Endothelial cell of umbilical vein (primary cell): ENCODE results near the gene NYAP2. TPM values are rescaled to one million over a fixed set of nuclear protein-coding genes. Genes with fewer than 3 reads are reported as not detected.

Experiments
- BruUV-seq: library from RNA; stranded (reverse); fragments of 400-500 nt; replicated peaks from 2 replicates; lab custom pipeline; 2021; lab: Mats Ljungman, UMichigan
- CTCF ChIA-PET: fragments of 300-600, 350-600 bp; sonication (Branson Sonifier 250); formaldehyde crosslinking; loops from one replicate; lab custom pipeline; 2021; ENCODE audit warnings: antibody characterized with exemption, inconsistent platforms; lab: Charles Lee
- POLR2A ChIA-PET: fragments of 300-600, 350-600 bp; sonication (Branson Sonifier 250); formaldehyde crosslinking; loops from one replicate; lab custom pipeline; 2021; ENCODE audit warnings: antibody characterized with exemption, inconsistent platforms; lab: Charles Lee
- DNase-seq: peaks from one replicate; pipeline ENCODE4 v3.0.0-alpha.2; 2011; ENCODE audit warnings: low read depth, low spot score
- FAIRE-seq: peaks from 2 replicates; lab custom pipeline; 2011; peaks lifted over from hg19 to GRCh38; lab: Jason Lieb, UNC
- H2AFZ ChIP-seq: 2 replicates; pipeline ENCODE4 v1.6.0; 2012; ENCODE audit warnings: low read depth, low read length, control low read depth, inconsistent platforms
- H3K27ac ChIP-seq: 2 replicates; pipeline ENCODE4 v1.5.1; 2011; ENCODE audit warnings: low read depth, mild to moderate bottlenecking, control low read depth, low read length, moderate library complexity; ENCODE audit not compliant: insufficient read depth
- H3K27me3 ChIP-seq, 2 experiments: 2 replicates each; pipeline versions ENCODE4 v1.6.0 to v1.6.1; 2011; ENCODE audit warnings: low read length in 2 of 2, mixed read lengths in 1 of 2; ENCODE audit not compliant: control insufficient read depth in 2 of 2, insufficient read depth in 2 of 2
- H3K36me3 ChIP-seq, 2 experiments: 2 replicates in 1 of 2; 3 replicates in 1 of 2; pipeline ENCODE4 v1.5.1; 2011; ENCODE audit warnings: low read length in 2 of 2, mild to moderate bottlenecking in 1 of 2, moderate library complexity in 1 of 2; ENCODE audit not compliant: control insufficient read depth in 2 of 2, insufficient read depth in 2 of 2; ENCODE audit errors: extremely low read depth in 1 of 2
- H3K4me1 ChIP-seq: 3 replicates; pipeline ENCODE4 v1.5.1; 2011; ENCODE audit warnings: mild to moderate bottlenecking, low read length; ENCODE audit not compliant: control insufficient read depth, insufficient read depth; ENCODE audit errors: extremely low read depth
- H3K4me2 ChIP-seq: 2 replicates; pipeline ENCODE4 v1.6.1; 2011; ENCODE audit warnings: low read length, control low read depth, mixed read lengths; ENCODE audit not compliant: insufficient read depth
- H3K4me3 ChIP-seq, 3 experiments: fragments of 200-600 bp in 1 of 3; sonication (generic), shearing (Covaris generic) in 1 of 3; replicated peaks in 1 of 3; 2 replicates each; pipeline ENCODE4 v1.5.1; 2011 to 2016; ENCODE audit warnings: control low read depth in 3 of 3, low read length in 3 of 3, mild to moderate bottlenecking in 2 of 3, inconsistent platforms in 1 of 3, low read depth in 1 of 3, moderate library complexity in 1 of 3; ENCODE audit not compliant: insufficient read depth in 1 of 3
- H3K79me2 ChIP-seq: 2 replicates; pipeline ENCODE4 v1.6.0; 2012; ENCODE audit warnings: low read length, inconsistent platforms; ENCODE audit not compliant: control insufficient read depth, insufficient read depth
- H3K9ac ChIP-seq: replicated peaks from 2 replicates; pipeline ENCODE3; 2011; ENCODE audit warnings: low read length, control low read depth; ENCODE audit not compliant: insufficient read depth; ENCODE audit errors: extremely low read depth
- H3K9me1 ChIP-seq: replicated peaks from 3 replicates; pipeline ENCODE4 v1.6.0; 2011; ENCODE audit warnings: mild to moderate bottlenecking, low read length; ENCODE audit not compliant: control insufficient read depth, insufficient read depth; ENCODE audit errors: extremely low read depth
- H3K9me3 ChIP-seq: replicated peaks from 2 replicates; pipeline ENCODE4 v1.5.1; 2012; ENCODE audit warnings: low read length, inconsistent platforms; ENCODE audit not compliant: control insufficient read depth, insufficient read depth
- H4K20me1 ChIP-seq: replicated peaks from 2 replicates; pipeline ENCODE3; 2011; ENCODE audit warnings: mild to moderate bottlenecking, low read length; ENCODE audit not compliant: control insufficient read depth, insufficient read depth; ENCODE audit errors: extremely low read depth
- EZH2 ChIP-seq: IDR thresholded peaks from 2 replicates; pipeline ENCODE4 v1.6.1; 2012; ENCODE audit warnings: borderline replicate concordance, low read depth, mild to moderate bottlenecking, moderate library complexity, low read length, inconsistent platforms; ENCODE audit not compliant: severe bottlenecking
- FOS ChIP-seq: IDR thresholded peaks from 2 replicates; pipeline ENCODE4 v1.6.1; 2011; ENCODE audit warnings: mild to moderate bottlenecking, low read length, moderate library complexity, borderline replicate concordance; ENCODE audit not compliant: insufficient read depth
- GATA2 ChIP-seq: IDR thresholded peaks from 2 replicates; pipeline ENCODE4 v1.7.0; 2011; ENCODE audit warnings: low read depth, mild to moderate bottlenecking, moderate library complexity, mixed read lengths, low read length; ENCODE audit not compliant: insufficient read length, insufficient read depth
- JUN ChIP-seq: IDR thresholded peaks from 2 replicates; pipeline ENCODE4 v1.6.1; 2011; ENCODE audit warnings: borderline replicate concordance, low read depth; ENCODE audit not compliant: insufficient read length, insufficient read depth
- MYC ChIP-seq: IDR thresholded peaks from one replicate; pipeline ENCODE4 v1.6.1; 2011; ENCODE audit warnings: mild to moderate bottlenecking, low read depth, low read length
- POLR2A ChIP-seq: IDR thresholded peaks from 2 replicates; pipeline ENCODE4 v1.6.1; 2012; ENCODE audit warnings: low read depth, mild to moderate bottlenecking, control low read depth, low read length
- POLR2AphosphoS5 ChIP-seq: IDR thresholded peaks from 2 replicates; pipeline ENCODE4 v1.6.1; 2012; ENCODE audit warnings: low read depth, mild to moderate bottlenecking, control low read depth, low read length, moderate library complexity; ENCODE audit not compliant: insufficient read depth
- dilution Hi-C: fragments of 300-500 bp; cut with MboI; formaldehyde crosslinking; loops from one replicate; pipeline ENCODE4 v1.15.0; 2019; ENCODE audit warnings: low sequenced_read_pairs; ENCODE audit not compliant: extremely low pct_ligation_motif_present
- intact Hi-C: fragments of 100-400 bp; cut with micrococcal nuclease; formaldehyde crosslinking; loops from one replicate; pipeline ENCODE4 v1.10.0; 2022
- polyA plus RNA-seq, 4 experiments: library from polyadenylated mRNA; depleted of rRNA in 3 of 4; stranded (reverse) in 3 of 4; unstranded in 1 of 4; fragments of >200 nt; gene quantifications; 2 replicates each; pipeline versions ENCODE4 v1.2.1 to v1.2.3, GENCODE V29; 2011 to 2012; ENCODE audit warnings: missing spikeins in 1 of 4
- total RNA-seq: library from RNA; stranded (reverse); gene quantifications from 2 replicates; pipeline ENCODE4 v1.2.3, GENCODE V29; 2021
- TF ChIP-seq, protein P1 (sequence below), 2 donors: IDR thresholded peaks; 1 replicate in 1 of 2; 2 replicates in 1 of 2; pipeline ENCODE4 v1.5.1; 2011; ENCODE audit warnings: low read length in 2 of 2, mild to moderate bottlenecking in 2 of 2, moderate library complexity in 2 of 2, control low read depth in 1 of 2, inconsistent platforms in 1 of 2, low read depth in 1 of 2; ENCODE audit not compliant: insufficient read depth in 1 of 2; ENCODE audit errors: extremely low read depth in 1 of 2
- TF ChIP-seq, protein P2 (sequence below): IDR thresholded peaks from 2 replicates; pipeline ENCODE4 v1.6.1; 2011; ENCODE audit not compliant: insufficient read depth, insufficient read length

The NYAP2 gene
- total and polyA plus RNA-seq, 2 donors (not counting 3 experiments of a cell fraction or from before 2014, with no cell fraction given), result not detected

DNA sequence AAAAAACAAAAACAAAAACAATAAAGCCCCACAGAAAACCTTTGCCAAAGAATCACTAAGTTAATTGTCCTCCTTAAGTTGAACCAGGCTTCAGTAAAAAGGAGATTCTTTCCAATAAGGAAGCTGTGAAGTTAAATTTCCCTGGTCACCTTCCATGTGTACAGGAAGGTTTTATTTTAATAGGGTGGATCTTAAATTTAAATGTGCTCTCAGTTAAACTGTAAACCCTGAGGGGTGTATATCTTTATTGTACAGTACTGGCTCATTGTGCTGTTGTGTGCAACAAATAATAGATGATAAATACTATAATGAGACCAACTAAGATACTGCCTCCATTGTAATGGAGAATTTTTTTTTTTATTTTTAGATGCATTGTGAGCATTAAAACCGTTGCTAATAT is 97.1 kb downstream of the NYAP2 start:
- Histone ChIP-seq H4K20me1 (no peaks in the 10 kb centered on the region), H2AFZ (no peak overlapping the region), H3K4me1 (no peaks in the 10 kb centered on the region), H3K79me2 (no peaks in the 10 kb centered on the region), H3K9me1 (no peaks in the 10 kb centered on the region), H3K4me2 (no peak overlapping the region), H3K9me3 (no peaks in the 10 kb centered on the region), H3K27ac (no peak overlapping the region), H3K4me3 (no peak overlapping the region), H3K36me3 (no peaks in the 10 kb centered on the region), H3K27me3 (no peaks in the 10 kb centered on the region), H3K9ac (no peak overlapping the region)
- dilution Hi-C loops, result no loop called here
- ChIA-PET POLR2A (no interaction called here), CTCF (no interaction called here)
- no peak for TF ChIP-seq MYC
- intact Hi-C loops, result no loop called here
- DNase-seq (no peak), FAIRE-seq (no peak)
- no TSS peak for BruUV-seq

DNA sequence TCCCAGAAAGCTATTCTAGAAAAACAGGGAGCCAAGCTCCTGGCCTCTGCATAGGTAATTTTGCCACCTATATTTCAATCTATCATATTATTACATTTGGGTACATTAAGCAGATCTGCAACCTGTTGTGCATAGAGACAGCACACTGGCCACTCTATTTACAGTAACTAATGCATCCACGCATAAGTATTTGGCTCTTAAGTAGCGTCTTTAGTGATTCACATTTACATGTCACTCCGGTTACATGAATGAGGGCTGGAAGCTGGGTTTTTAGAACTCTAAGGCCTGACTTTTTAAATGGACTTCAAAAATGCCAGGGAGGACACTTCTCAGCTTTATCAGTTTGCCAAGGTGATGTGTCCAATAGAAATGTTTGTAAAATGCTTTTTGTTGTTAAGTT is 97.7 kb downstream of the NYAP2 start:
- no peaks in the 10 kb centered on the region for H3K79me2 ChIP-seq
- H3K36me3 ChIP-seq, result no peaks in the 10 kb centered on the region
- H3K4me1 ChIP-seq, result no peaks in the 10 kb centered on the region
- no peak overlapping the region for H3K27ac ChIP-seq
- H2AFZ ChIP-seq, result no peak overlapping the region
- CTCF ChIA-PET, result no interaction called here
- no peak overlapping the region for H3K4me2 ChIP-seq
- no TSS peak for BruUV-seq
- no peaks in the 10 kb centered on the region for H3K9me3 ChIP-seq
- DNase-seq (no peak), FAIRE-seq (no peak)
- POLR2A ChIA-PET, result no interaction called here
- H3K9ac ChIP-seq, result no peak overlapping the region
- H3K4me3 ChIP-seq, result no peak overlapping the region
- no peaks in the 10 kb centered on the region for H4K20me1 ChIP-seq
- H3K27me3 ChIP-seq, result no peaks in the 10 kb centered on the region
- dilution Hi-C loops (no loop called here), intact Hi-C loops (no loop called here)
- TF ChIP-seq EZH2 (no peak), MYC (no peak), GATA2 (no peak), JUN (no peak), POLR2A (no peak), POLR2AphosphoS5 (no peak), FOS (no peak)
- TF ChIP-seq, protein P1, sequence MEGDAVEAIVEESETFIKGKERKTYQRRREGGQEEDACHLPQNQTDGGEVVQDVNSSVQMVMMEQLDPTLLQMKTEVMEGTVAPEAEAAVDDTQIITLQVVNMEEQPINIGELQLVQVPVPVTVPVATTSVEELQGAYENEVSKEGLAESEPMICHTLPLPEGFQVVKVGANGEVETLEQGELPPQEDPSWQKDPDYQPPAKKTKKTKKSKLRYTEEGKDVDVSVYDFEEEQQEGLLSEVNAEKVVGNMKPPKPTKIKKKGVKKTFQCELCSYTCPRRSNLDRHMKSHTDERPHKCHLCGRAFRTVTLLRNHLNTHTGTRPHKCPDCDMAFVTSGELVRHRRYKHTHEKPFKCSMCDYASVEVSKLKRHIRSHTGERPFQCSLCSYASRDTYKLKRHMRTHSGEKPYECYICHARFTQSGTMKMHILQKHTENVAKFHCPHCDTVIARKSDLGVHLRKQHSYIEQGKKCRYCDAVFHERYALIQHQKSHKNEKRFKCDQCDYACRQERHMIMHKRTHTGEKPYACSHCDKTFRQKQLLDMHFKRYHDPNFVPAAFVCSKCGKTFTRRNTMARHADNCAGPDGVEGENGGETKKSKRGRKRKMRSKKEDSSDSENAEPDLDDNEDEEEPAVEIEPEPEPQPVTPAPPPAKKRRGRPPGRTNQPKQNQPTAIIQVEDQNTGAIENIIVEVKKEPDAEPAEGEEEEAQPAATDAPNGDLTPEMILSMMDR (IDR thresholded peaks at IDR 0.05; ENCODE audit: extremely low read depth in 1 of 2, insufficient read depth in 1 of 2, low read depth in 1 of 2, low read length in 2 of 2), result no peak
- TF ChIP-seq, protein P2, sequence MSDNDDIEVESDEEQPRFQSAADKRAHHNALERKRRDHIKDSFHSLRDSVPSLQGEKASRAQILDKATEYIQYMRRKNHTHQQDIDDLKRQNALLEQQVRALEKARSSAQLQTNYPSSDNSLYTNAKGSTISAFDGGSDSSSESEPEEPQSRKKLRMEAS, result no peak
- H3K9me1 ChIP-seq, result no peaks in the 10 kb centered on the region
